Neural cell (in vitro differentiated cells): Measurements from ENCODE around the gene ZNF608. TPM values are rescaled to one million over a fixed set of nuclear protein-coding genes. Genes with fewer than 3 reads are reported as not detected.

Source experiments
- H2AFZ ChIP-seq: fragments of 200-600, 300-800 bp; sonication (generic), shearing (Covaris generic); 2 replicates; pipeline ENCODE4 v1.6.0; 2014; ENCODE audit warnings: low read depth, mild to moderate bottlenecking, antibody characterized with exemption, low read length, moderate library complexity
- H3F3A ChIP-seq: fragments of 200-600 bp; shearing (Covaris generic); 2 replicates; pipeline ENCODE4 v1.6.1; 2016; ENCODE audit warnings: mild to moderate bottlenecking, moderate library complexity, mixed read lengths, antibody characterized with exemption, low read length; ENCODE audit not compliant: insufficient read depth, poor library complexity, severe bottlenecking
- H3K27ac ChIP-seq: fragments of 200-600, 300-800 bp; sonication (generic), shearing (Covaris generic); 2 replicates; pipeline ENCODE4 v1.5.1; 2014; ENCODE audit warnings: mild to moderate bottlenecking, low read length, moderate library complexity
- H3K27me3 ChIP-seq: fragments of 300-800, 200-600 bp; sonication (generic), shearing (Covaris generic); 2 replicates; pipeline ENCODE4 v1.6.0; 2014; ENCODE audit warnings: mild to moderate bottlenecking, low read depth, low read length, moderate library complexity; ENCODE audit not compliant: insufficient read depth
- H3K36me3 ChIP-seq: fragments of 300-800, 200-600 bp; sonication (generic), shearing (Covaris generic); 2 replicates; pipeline ENCODE4 v1.5.1; 2014; ENCODE audit warnings: mild to moderate bottlenecking, antibody characterized with exemption, low read length, moderate library complexity; ENCODE audit not compliant: insufficient read depth
- H3K4me2 ChIP-seq: fragments of 300-800, 200-600 bp; sonication (generic), shearing (Covaris generic); 2 replicates; pipeline ENCODE4 v1.6.0; 2014; ENCODE audit warnings: mild to moderate bottlenecking, low read length
- H3K4me3 ChIP-seq: fragments of 300-800, 200-600 bp; sonication (generic), shearing (Covaris generic); 2 replicates; pipeline ENCODE4 v1.5.1; 2014; ENCODE audit warnings: mild to moderate bottlenecking, low read length, moderate library complexity
- H3K79me2 ChIP-seq: fragments of 200-600 bp; shearing (Covaris generic); replicated peaks from 2 replicates; pipeline ENCODE4 v1.6.0; 2014; ENCODE audit warnings: mild to moderate bottlenecking, low read length, moderate library complexity; ENCODE audit not compliant: insufficient read depth
- H3K9ac ChIP-seq: fragments of 300-800, 200-600 bp; sonication (generic), shearing (Covaris generic); 2 replicates; pipeline ENCODE4 v1.6.1; 2016; ENCODE audit warnings: mild to moderate bottlenecking, low read length, mixed read lengths
- H3K9me2 ChIP-seq: fragments of 200-600 bp; shearing (Covaris generic); 2 replicates; pipeline ENCODE4 v1.6.1; 2016; ENCODE audit warnings: mild to moderate bottlenecking, low read length, mixed read lengths; ENCODE audit not compliant: insufficient read depth
- H3K9me3 ChIP-seq: fragments of 200-600, 300-800 bp; sonication (generic), shearing (Covaris generic); 2 replicates; pipeline ENCODE4 v1.6.1; 2016; ENCODE audit warnings: mild to moderate bottlenecking, mixed run types, low read length, moderate library complexity, mixed read lengths
- H4K20me1 ChIP-seq: fragments of 200-600 bp; shearing (Covaris generic); 2 replicates; pipeline ENCODE4 v1.6.1; 2016; ENCODE audit warnings: mild to moderate bottlenecking, mixed run types; ENCODE audit not compliant: insufficient read depth
- CTCF ChIP-seq: fragments of 450-650 bp; IDR thresholded peaks from 2 replicates; pipeline ENCODE4 v1.5.1; 2014; ENCODE audit warnings: antibody characterized with exemption, mild to moderate bottlenecking, moderate library complexity; ENCODE audit not compliant: poor library complexity, severe bottlenecking
- EZH2 ChIP-seq: fragments of 200-600, 300-800 bp; shearing (Covaris generic), sonication (generic); IDR thresholded peaks from 2 replicates; pipeline ENCODE4 v1.6.1; 2014; ENCODE audit warnings: antibody characterized with exemption, low read length, borderline replicate concordance, mild to moderate bottlenecking; ENCODE audit not compliant: insufficient read depth, poor library complexity, severe bottlenecking
- MXI1 ChIP-seq: fragments of 450-650 bp; conservative IDR thresholded peaks from 2 replicates; pipeline ENCODE4 v1.6.1; 2014; ENCODE audit warnings: antibody characterized with exemption, mild to moderate bottlenecking; ENCODE audit not compliant: poor library complexity, severe bottlenecking
- RAD21 ChIP-seq: fragments of 450-650 bp; conservative IDR thresholded peaks from 2 replicates; pipeline ENCODE4 v1.6.1; 2014; ENCODE audit warnings: antibody characterized with exemption, mild to moderate bottlenecking, moderate library complexity
- SMC3 ChIP-seq: fragments of 450-650 bp; conservative IDR thresholded peaks from 2 replicates; pipeline ENCODE4 v1.6.1; 2014; ENCODE audit warnings: antibody characterized with exemption, mild to moderate bottlenecking, moderate library complexity; ENCODE audit not compliant: poor library complexity
- TAF1 ChIP-seq: IDR thresholded peaks from 2 replicates; pipeline ENCODE4 v1.6.1; 2012; ENCODE audit warnings: low read depth
- polyA plus RNA-seq: library from polyadenylated mRNA; depleted of rRNA; stranded (reverse); fragments of >200 nt; gene quantifications from 2 replicates; pipeline ENCODE4 v1.2.3, GENCODE V29; 2014
- TF ChIP-seq, protein P1 (sequence below): IDR thresholded peaks from 2 replicates; pipeline ENCODE4 v1.6.1; 2012; ENCODE audit warnings: borderline replicate concordance

Gene ZNF608
- polyA plus RNA-seq, 1 donor from 2014 or later: 32.4 TPM

- Histone ChIP-seq H3K79me2 (peaks cover 94% of the 10 kb centered on the region), H3K9me3 (no peaks in the 10 kb centered on the region), H2AFZ (no peak overlapping the region), H4K20me1 (no peaks in the 10 kb centered on the region), H3K4me3 (peak overlapping the region; percentile 36), H3K36me3 (no peaks in the 10 kb centered on the region), H3K9ac (no peak overlapping the region), H3K27ac (no peak overlapping the region), H3K9me2 (no peaks in the 10 kb centered on the region), H3K4me2 (no peak overlapping the region), H3F3A (peaks cover 3% of the 10 kb centered on the region), H3K27me3 (no peaks in the 10 kb centered on the region)
- TF ChIP-seq CTCF (no peak), MXI1 (no peak), SMC3 (no peak), TAF1 (no peak)
- TF ChIP-seq, protein P1, sequence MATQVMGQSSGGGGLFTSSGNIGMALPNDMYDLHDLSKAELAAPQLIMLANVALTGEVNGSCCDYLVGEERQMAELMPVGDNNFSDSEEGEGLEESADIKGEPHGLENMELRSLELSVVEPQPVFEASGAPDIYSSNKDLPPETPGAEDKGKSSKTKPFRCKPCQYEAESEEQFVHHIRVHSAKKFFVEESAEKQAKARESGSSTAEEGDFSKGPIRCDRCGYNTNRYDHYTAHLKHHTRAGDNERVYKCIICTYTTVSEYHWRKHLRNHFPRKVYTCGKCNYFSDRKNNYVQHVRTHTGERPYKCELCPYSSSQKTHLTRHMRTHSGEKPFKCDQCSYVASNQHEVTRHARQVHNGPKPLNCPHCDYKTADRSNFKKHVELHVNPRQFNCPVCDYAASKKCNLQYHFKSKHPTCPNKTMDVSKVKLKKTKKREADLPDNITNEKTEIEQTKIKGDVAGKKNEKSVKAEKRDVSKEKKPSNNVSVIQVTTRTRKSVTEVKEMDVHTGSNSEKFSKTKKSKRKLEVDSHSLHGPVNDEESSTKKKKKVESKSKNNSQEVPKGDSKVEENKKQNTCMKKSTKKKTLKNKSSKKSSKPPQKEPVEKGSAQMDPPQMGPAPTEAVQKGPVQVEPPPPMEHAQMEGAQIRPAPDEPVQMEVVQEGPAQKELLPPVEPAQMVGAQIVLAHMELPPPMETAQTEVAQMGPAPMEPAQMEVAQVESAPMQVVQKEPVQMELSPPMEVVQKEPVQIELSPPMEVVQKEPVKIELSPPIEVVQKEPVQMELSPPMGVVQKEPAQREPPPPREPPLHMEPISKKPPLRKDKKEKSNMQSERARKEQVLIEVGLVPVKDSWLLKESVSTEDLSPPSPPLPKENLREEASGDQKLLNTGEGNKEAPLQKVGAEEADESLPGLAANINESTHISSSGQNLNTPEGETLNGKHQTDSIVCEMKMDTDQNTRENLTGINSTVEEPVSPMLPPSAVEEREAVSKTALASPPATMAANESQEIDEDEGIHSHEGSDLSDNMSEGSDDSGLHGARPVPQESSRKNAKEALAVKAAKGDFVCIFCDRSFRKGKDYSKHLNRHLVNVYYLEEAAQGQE: no peak
These were observed 11.8 kb downstream of the ZNF608 start for GRCh38 chr5:124734574-124735168.

- Histone ChIP-seq H3K27me3 (no peaks in the 10 kb centered on the region), H3K9me2 (no peaks in the 10 kb centered on the region), H3K4me2 (no peak overlapping the region), H3K4me3 (no peak overlapping the region), H3K9me3 (no peaks in the 10 kb centered on the region), H3F3A (peaks cover 3% of the 10 kb centered on the region), H4K20me1 (no peaks in the 10 kb centered on the region), H3K9ac (no peak overlapping the region), H3K27ac (no peak overlapping the region), H2AFZ (no peak overlapping the region), H3K36me3 (no peaks in the 10 kb centered on the region), H3K79me2 (peaks cover 97% of the 10 kb centered on the region)
- TF ChIP-seq RAD21 (no peak), EZH2 (no peak), SMC3 (no peak), MXI1 (no peak), CTCF (no peak)
These were observed 13.1 kb downstream of the ZNF608 start for GRCh38 chr5:124733329-124733650.
